ENCODE results near the gene RTRAF. TPM values are rescaled to one million over a fixed set of nuclear protein-coding genes. Genes with fewer than 3 reads are reported as not detected.

The RTRAF gene
- total RNA-seq, 1 donor = 64.3 TPM

DNA sequence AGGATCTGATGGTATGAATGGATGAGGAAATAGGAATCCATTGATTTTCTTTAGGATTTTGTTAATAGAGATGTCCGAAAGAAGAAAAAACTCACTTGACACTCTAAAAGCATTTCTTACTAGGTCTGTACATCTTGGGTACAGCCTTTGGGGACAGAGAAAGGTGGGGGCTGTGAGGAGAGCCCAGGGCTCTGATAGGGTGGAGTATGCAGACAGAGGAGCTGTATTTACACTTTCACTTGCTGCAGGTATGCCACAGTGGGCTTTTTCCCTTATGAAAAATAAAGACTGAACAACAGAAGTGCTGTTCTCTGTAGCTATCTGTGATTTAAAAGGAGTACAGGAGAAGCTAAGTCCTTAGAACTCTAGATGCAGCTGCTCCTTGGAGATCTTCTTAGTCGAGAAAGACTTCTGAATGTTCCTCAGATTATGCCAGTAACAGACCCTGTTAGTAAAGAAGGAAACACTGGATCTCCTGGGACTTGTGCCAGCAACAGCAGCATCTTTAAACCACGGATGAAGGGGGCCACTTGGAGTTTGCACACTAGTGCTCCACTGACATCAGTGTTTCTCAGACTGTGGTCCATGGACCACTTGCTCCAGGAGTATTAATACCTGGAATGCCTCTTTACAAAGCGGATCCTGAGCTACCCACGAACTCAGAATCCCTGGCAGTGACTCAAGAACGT, 19.4 kb upstream of the RTRAF start:
- DNase-seq (ENCODE audit: low read depth) = no peak
- TF ChIP-seq, protein P1, sequence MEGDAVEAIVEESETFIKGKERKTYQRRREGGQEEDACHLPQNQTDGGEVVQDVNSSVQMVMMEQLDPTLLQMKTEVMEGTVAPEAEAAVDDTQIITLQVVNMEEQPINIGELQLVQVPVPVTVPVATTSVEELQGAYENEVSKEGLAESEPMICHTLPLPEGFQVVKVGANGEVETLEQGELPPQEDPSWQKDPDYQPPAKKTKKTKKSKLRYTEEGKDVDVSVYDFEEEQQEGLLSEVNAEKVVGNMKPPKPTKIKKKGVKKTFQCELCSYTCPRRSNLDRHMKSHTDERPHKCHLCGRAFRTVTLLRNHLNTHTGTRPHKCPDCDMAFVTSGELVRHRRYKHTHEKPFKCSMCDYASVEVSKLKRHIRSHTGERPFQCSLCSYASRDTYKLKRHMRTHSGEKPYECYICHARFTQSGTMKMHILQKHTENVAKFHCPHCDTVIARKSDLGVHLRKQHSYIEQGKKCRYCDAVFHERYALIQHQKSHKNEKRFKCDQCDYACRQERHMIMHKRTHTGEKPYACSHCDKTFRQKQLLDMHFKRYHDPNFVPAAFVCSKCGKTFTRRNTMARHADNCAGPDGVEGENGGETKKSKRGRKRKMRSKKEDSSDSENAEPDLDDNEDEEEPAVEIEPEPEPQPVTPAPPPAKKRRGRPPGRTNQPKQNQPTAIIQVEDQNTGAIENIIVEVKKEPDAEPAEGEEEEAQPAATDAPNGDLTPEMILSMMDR (IDR thresholded peaks at IDR 0.05; ENCODE audit: insufficient read depth, low read depth, low read length) = no peak
- no peak overlapping the region for H3K4me3 ChIP-seq (ENCODE audit: low read depth, low read length)

DNA sequence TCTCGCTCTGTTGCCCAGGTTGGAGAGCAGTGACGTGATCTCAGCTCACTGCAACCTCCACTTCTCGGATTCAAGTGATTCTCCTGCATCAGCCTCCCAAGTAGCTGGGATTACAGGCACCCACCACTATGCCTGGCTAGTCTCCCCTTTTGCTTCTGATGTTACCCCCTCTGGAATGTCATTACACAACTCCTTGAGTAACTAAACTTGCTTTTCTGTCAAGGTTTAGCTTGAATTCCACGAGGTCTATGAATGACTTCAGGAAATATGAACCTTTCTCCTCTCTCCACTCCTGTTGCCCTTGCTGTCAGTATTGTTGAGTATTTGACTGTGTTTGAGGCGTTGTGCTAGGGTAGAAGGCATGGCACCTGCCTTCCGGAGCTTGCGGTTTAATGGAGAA, 16.8 kb upstream of the RTRAF start:
- no peak overlapping the region for H3K4me3 ChIP-seq (ENCODE audit: low read depth, low read length)
- DNase-seq (ENCODE audit: low read depth) = no peak
- TF ChIP-seq, protein P1 (IDR thresholded peaks at IDR 0.05; ENCODE audit: insufficient read depth, low read depth, low read length) = no peak

DNA sequence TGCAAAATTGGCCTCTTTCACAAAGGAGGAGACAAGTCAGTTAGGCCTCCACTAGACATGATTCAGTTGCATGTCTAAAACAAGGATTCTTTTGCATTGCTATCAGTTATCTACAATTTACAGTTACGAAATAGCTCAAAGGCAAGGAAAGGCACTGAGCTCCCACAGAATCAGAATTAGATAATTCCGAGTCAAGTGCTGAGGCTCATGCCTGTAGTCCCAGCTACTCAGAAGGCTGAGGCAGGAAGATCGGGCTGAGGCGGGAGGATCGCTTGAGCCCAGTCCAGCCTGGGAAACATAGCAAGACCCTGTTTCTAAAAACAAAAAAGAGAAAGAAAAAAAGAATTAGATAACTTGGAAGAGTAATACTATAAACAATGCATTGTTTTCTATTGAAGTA, 12.3 kb upstream of the RTRAF start:
- DNase-seq (ENCODE audit: low read depth) = peak; percentile 57
- TF ChIP-seq, protein P1 (IDR thresholded peaks at IDR 0.05; ENCODE audit: insufficient read depth, low read depth, low read length) = no peak
- no peak overlapping the region for H3K4me3 ChIP-seq (ENCODE audit: low read depth, low read length)

DNA sequence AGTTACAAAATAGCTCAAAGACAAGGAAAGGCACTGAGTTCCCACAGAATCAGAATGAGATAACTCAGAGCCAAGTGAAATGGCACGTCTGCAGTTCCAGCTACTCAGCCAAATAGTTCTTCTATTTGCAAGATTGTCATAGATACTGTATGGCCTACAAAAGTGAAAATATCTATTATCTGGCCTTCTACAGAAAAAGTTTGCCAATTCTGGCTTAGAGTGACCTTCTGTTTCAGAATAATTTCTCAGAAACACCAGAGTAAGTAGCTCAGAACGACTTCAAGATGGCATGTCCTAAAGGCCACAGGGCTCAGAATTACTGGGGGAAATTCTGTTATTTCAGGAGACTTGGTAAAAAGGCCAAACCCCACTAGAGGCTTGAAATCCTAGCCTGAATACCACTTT, 10.7 kb upstream of the RTRAF start:
- TF ChIP-seq, protein P1 (IDR thresholded peaks at IDR 0.05; ENCODE audit: insufficient read depth, low read depth, low read length) = no peak
- no peak overlapping the region for H3K4me3 ChIP-seq (ENCODE audit: low read depth, low read length)
- no peak for DNase-seq (ENCODE audit: low read depth)

DNA sequence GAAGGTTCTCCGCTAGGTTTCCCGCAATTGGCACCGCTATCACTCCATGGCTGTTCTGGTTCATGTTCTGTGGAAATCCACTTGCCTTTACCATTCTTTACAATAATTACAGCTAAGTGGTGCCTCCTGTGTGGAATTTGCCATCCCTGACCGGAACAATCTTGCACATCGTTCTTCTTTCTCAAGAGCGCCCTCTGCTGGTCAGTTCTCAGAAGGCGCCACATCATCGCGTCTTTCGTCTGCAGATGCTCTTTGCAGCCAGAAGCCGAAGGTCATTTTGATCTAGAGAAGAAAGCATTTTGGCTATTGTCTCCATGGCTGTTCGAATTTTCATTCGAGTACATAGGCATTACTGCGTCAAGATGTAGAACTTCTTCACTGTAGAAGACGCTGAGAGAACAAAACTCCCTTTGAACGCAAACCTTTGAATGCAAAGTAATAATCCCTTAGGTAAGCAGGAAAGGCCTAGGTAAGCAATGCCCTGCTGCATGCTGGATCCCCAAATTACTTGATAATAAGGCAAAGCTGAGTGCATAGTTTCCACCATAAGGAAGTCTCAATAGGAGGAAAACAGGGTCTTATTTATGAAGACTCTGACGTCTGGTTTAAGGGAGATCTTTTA, 10.1 kb upstream of the RTRAF start:
- no peak overlapping the region for H3K4me3 ChIP-seq (ENCODE audit: low read depth, low read length)
- peak; percentile 86 for DNase-seq (ENCODE audit: low read depth)
- TF ChIP-seq, protein P1 (IDR thresholded peaks at IDR 0.05; ENCODE audit: insufficient read depth, low read depth, low read length) = peak; percentile 90

DNA sequence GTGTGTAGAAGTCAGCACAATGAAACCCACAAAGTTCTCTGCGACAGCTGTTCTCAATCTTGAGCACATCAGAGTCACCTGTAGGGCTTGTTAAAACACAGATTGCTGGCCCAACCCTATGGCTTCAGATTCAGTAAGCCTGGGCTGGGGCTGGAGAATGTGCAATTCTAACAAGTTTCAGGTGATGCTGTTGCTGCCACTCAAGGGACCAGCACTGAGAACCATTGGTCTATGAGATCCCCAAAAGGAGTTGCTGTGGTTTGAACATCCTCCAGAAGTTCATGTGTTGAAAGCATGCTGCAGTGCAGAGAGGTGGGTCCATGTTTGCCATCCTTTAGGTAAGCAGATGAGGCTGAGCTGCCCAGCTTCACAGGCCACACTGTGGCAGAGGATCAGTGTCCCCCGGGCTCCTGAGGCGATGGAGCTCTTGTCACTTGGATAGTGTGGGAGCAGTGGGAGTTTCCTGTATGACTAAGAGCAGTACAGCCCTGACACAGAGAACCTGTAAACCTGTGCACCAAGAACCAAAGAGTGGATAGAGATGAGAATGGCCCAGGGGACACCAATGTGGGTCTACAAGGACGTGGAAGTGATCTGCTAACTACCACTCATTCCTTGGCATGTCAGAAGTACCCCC, 8.0 kb upstream of the RTRAF start:
- TF ChIP-seq, protein P1 (IDR thresholded peaks at IDR 0.05; ENCODE audit: insufficient read depth, low read depth, low read length) = no peak
- no peak for DNase-seq (ENCODE audit: low read depth)
- H3K4me3 ChIP-seq (ENCODE audit: low read depth, low read length) = no peak overlapping the region

Data from fibroblast of villous mesenchyme (primary cell).